Endometrial microvascular endothelial cells (primary cell): ENCODE data around the gene PCDH9. TPM values are rescaled to one million over a fixed set of nuclear protein-coding genes. Genes with fewer than 3 reads are reported as not detected.

ENCODE experiments used
- in situ Hi-C: cut with HindIII; loops from 2 replicates; pipeline ENCODE4 v1.10.0; 2017; ENCODE audit warnings: low sequenced_read_pairs, low pct_unique_long_range_greater_than_20kb; ENCODE audit errors: inconsistent ontology term
- total RNA-seq: library from RNA; depleted of rRNA; stranded (reverse); fragments of >200 nt; gene quantifications from one replicate; pipeline ENCODE4 v1.2.3, GENCODE V29; 2015; ENCODE audit errors: inconsistent ontology term

PCDH9 gene
- total RNA-seq, 1 donor from 2014 or later, result 1.0 TPM

- in situ Hi-C loops, result no loop called here
Observed at GRCh38 chr13:67184247-67184646, 45.9 kb downstream of the PCDH9 start.

GRCh38 chr13:67183151-67183550, 47.0 kb downstream of the PCDH9 start:
- in situ Hi-C loops, result no loop called here

- in situ Hi-C loops, result no loop called here
Observed at GRCh38 chr13:67175836-67176459, 54.2 kb downstream of the PCDH9 start.

- in situ Hi-C loops, result no loop called here
Observed at GRCh38 chr13:67168384-67168783, 61.8 kb downstream of the PCDH9 start.

- in situ Hi-C loops, result no loop called here
Observed at GRCh38 chr13:67167420-67167819, 62.7 kb downstream of the PCDH9 start.

- in situ Hi-C loops, result no loop called here
Observed at GRCh38 chr13:67161176-67161575, 69.0 kb downstream of the PCDH9 start.

- in situ Hi-C loops, result no loop called here
Observed at GRCh38 chr13:67158903-67159302, 71.2 kb downstream of the PCDH9 start.

- in situ Hi-C loops, result no loop called here
Observed at GRCh38 chr13:67156723-67157060, 73.4 kb downstream of the PCDH9 start.

GRCh38 chr13:67155898-67156722, 74.0 kb downstream of the PCDH9 start:
- in situ Hi-C loops, result no loop called here

- in situ Hi-C loops, result no loop called here
Observed at GRCh38 chr13:67152085-67152484, 78.1 kb downstream of the PCDH9 start.

- in situ Hi-C loops, result no loop called here
Observed at GRCh38 chr13:67151652-67152051, 78.5 kb downstream of the PCDH9 start.

- in situ Hi-C loops, result no loop called here
Observed at GRCh38 chr13:67150608-67151007, 79.5 kb downstream of the PCDH9 start.

GRCh38 chr13:67148161-67148571, 82.0 kb downstream of the PCDH9 start:
- in situ Hi-C loops, result no loop called here

- in situ Hi-C loops, result no loop called here
Observed at GRCh38 chr13:67147342-67148133, 82.6 kb downstream of the PCDH9 start.

- in situ Hi-C loops, result no loop called here
Observed at GRCh38 chr13:67146523-67147130, 83.5 kb downstream of the PCDH9 start.

- in situ Hi-C loops, result no loop called here
Observed at GRCh38 chr13:67145950-67146349, 84.2 kb downstream of the PCDH9 start.

- in situ Hi-C loops, result no loop called here
Observed at GRCh38 chr13:67143544-67144115, 86.5 kb downstream of the PCDH9 start.

GRCh38 chr13:67140006-67140405, 90.1 kb downstream of the PCDH9 start:
- in situ Hi-C loops, result no loop called here

- in situ Hi-C loops, result no loop called here
Observed at GRCh38 chr13:67139551-67139950, 90.6 kb downstream of the PCDH9 start.
